ENCODE measurements around the gene THY1. TPM values are rescaled to one million over a fixed set of nuclear protein-coding genes. Genes with fewer than 3 reads are reported as not detected.
"Not testable (repeated sequence)": the region's sequence is repeated elsewhere in the genome, so short reads cannot be mapped to it uniquely, and the experiment has no call there.

Gene THY1
- total RNA-seq, 2 experiments from 2014 or later = not detected

DNA sequence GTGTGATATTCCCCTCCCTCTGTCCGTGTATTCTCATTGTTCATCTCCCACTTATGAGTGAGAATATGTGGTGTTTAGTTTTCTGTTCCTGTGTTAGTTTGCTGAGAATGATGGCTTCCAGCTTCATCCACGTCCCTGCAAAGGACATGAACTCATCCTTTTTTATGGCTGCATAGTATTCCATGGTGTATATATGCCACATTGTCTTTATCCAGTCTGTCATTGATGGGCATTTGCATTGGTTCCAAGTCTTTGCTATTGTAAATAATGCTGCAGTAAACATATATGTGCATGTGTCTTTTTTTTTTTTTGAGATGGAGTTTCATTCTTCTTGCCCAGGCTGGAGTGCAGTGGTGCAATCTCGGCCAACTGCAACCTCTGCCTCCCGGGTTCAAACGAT lies 14.5 kb upstream of the THY1 start:
- H3K36me3 Mint-ChIP-seq (ENCODE audit: low read depth); DNase-seq; H3K27ac Mint-ChIP-seq; ATAC-seq; H3K4me1 Mint-ChIP-seq (ENCODE audit: low read depth); H3K9me3 Mint-ChIP-seq (ENCODE audit: insufficient read depth); POLR2A ChIA-PET; H3K4me3 Mint-ChIP-seq; CTCF ChIA-PET: not testable (repeated sequence)
- H3K27me3 Mint-ChIP-seq (ENCODE audit: low read depth) = peaks cover 35% of the 10 kb centered on the region

DNA sequence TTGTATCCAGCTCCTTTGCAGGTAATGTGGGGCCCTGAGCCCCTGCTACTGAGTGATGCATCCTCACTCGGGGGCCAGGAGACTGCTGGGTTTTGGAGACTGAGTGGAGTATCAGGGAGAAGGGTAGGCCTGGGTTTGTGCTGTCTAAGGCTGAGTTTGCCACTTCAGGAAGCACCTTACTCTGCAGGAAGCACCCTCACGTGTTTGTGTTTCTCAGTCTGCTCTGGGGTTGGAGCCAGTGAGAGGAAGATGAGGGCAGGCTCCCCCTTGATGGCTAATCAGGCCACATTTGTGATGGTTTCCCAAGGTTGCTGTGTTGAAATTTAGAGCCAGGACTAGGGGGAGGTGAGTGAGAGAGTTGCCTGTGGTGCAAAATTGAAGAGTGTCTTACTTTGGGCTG lies 13.7 kb upstream of the THY1 start:
- POLR2A ChIA-PET = no interaction called here
- DNase-seq = no peak

DNA sequence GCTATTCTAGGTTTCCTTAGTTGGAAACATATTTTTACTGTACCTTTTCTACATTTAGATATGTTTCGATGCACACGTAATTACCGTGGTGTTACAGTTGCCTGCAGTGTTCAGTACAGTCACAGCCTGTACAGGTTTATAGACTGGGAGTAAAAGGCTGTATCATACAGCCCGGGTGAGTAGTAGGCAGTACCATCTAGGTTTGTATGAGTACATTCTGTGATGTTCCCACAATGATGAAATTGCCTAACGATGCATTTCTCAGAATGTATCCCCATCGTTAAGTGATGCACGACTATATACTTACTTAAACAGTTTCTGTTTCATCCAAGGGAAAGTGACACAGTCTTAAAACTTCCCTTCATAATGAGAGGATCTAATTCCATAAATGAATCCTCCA lies 13.1 kb upstream of the THY1 start:
- ChIA-PET POLR2A (no interaction called here), CTCF (no interaction called here)
- no peaks in the 10 kb centered on the region for H3K36me3 Mint-ChIP-seq (ENCODE audit: low read depth)
- H3K27ac Mint-ChIP-seq = no peak overlapping the region
- peaks cover 4% of the 10 kb centered on the region for H3K9me3 Mint-ChIP-seq (ENCODE audit: insufficient read depth)
- H3K4me1 Mint-ChIP-seq (ENCODE audit: low read depth) = peaks cover 7% of the 10 kb centered on the region
- ATAC-seq (no peak), DNase-seq (no peak)
- peaks cover 40% of the 10 kb centered on the region for H3K27me3 Mint-ChIP-seq (ENCODE audit: low read depth)
- H3K4me3 Mint-ChIP-seq = no peak overlapping the region

More for the DNA sequence above, 13.7 kb upstream of the THY1 start:
- Mint-ChIP-seq H3K36me3 (ENCODE audit: low read depth) (no peaks in the 10 kb centered on the region), H3K4me3 (no peak overlapping the region), H3K9me3 (ENCODE audit: insufficient read depth) (peaks cover 4% of the 10 kb centered on the region), H3K4me1 (ENCODE audit: low read depth) (peaks cover 10% of the 10 kb centered on the region), H3K27me3 (ENCODE audit: low read depth) (peaks cover 35% of the 10 kb centered on the region), H3K27ac (no peak overlapping the region)
- no peak for ATAC-seq
- CTCF ChIA-PET = no interaction called here

DNA sequence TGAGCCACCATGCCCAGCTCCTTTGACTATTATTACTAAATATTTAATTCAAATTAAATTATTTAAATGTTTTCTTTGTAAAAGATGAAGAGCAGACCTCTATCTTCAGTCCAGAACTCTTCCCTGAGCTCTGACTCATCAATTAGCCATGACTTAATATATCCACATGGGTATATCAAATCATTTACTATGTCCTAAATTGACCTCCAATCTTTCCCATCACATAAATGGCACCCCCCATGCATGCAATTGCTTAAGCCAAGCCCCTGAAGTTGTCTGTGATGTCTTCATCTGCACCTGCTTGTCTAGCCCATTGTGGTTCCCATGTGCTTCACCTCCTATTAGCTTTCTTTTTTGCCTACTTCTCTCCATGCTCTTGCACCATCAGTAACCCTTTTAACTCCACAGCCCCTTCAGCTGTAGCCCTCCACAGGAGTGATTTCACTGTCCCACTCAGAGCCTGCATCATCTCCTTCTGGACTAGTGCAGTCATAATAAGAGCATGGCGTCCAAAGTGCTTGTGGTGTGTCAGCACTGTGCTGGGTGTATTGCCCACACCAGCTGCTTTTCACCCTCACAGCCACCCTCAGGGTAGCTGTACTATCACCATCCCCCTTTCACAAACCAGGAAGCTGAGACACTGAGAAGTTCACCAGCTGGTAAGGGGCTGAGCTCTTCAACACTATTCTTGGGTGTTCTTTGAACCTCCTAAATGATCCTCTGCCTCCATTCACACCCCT lies 11.8 kb upstream of the THY1 start:
- Mint-ChIP-seq H3K27ac (no peak overlapping the region), H3K27me3 (ENCODE audit: low read depth) (peaks cover 38% of the 10 kb centered on the region), H3K9me3 (ENCODE audit: insufficient read depth) (peaks cover 4% of the 10 kb centered on the region), H3K4me1 (ENCODE audit: low read depth) (no peaks in the 10 kb centered on the region), H3K4me3 (no peak overlapping the region), H3K36me3 (ENCODE audit: low read depth) (no peaks in the 10 kb centered on the region)
- DNase-seq (no peak), ATAC-seq (no peak)
- ChIA-PET CTCF (interaction anchor here (1.0 kb wide), 1 partner anchor 79 kb away, joined by 5 read pairs; no protein-coding TSS in a partner anchor), POLR2A (no interaction called here)

DNA sequence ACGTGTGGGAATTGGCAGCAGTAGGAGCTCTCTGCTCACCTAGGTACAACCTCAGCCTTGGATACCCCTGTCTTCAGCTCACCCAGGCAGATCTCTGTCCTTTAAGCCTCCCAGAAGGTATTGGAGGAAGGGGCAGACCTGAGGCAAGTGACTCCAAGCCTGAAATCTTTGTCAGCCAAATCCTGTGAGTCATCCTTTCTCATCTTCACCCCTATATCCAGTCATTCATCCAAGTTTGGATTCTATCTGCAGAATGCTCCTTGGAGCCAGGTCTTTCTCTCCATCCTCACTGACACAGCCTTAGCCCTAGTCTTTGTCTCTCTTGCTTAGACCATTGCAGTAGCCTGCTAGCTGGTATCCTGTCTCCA lies 10.4 kb upstream of the THY1 start:
- DNase-seq (no peak), ATAC-seq (no peak)
- Mint-ChIP-seq H3K36me3 (ENCODE audit: low read depth) (no peaks in the 10 kb centered on the region), H3K4me3 (no peak overlapping the region), H3K27me3 (ENCODE audit: low read depth) (peaks cover 35% of the 10 kb centered on the region), H3K27ac (no peak overlapping the region), H3K4me1 (ENCODE audit: low read depth) (no peaks in the 10 kb centered on the region), H3K9me3 (ENCODE audit: insufficient read depth) (peaks cover 4% of the 10 kb centered on the region)
- ChIA-PET POLR2A (no interaction called here), CTCF (no interaction called here)

DNA sequence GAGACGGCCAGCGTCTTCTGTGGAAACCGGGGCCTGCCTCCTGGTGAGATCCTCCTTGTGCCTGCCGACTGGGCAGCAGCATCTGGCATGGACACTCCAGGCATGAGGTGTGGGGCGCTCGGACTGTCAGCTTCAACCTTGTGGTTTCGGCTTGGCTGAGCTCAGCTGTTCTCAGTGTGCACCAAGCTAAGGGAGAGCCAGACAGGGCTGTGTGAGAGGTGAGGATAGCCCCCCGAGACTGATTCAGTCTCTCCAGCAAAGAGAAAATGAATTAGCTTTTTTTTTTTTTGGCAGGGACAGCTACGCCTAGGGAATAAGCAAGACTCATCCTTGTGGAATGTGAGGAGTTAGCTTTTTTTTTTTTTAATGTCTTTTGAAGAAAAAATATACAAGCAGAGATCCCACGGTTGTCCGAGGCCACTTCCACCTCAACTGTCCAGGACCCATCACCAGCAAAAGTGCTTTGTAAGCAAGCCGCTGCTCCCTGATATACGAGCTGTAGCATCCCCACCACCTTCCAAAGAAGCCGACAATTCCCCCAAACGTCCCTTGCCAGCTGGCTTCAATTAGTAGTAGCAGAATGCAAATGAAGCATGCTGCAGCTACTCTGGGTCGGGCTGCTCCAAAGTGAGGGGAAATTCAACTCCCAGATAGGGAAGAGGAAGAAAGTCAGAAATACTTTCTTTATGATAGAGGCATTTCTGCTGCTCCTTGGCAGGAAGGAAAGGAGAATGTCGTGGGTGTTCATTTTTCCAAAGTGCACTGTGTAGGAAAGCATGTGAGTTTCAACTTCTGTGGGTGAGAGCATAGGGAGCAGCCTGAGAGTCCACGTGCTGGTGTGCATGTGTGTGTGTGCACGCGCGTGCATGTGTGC lies 9.7 kb upstream of the THY1 start:
- H3K27ac Mint-ChIP-seq = no peak overlapping the region
- no peaks in the 10 kb centered on the region for H3K36me3 Mint-ChIP-seq (ENCODE audit: low read depth)
- POLR2A ChIA-PET = no interaction called here
- no peak for ATAC-seq
- H3K9me3 Mint-ChIP-seq (ENCODE audit: insufficient read depth) = peaks cover 4% of the 10 kb centered on the region
- H3K4me1 Mint-ChIP-seq (ENCODE audit: low read depth) = no peaks in the 10 kb centered on the region
- DNase-seq = no peak
- no peak overlapping the region for H3K4me3 Mint-ChIP-seq
- peaks cover 35% of the 10 kb centered on the region for H3K27me3 Mint-ChIP-seq (ENCODE audit: low read depth)
- CTCF ChIA-PET = no interaction called here

DNA sequence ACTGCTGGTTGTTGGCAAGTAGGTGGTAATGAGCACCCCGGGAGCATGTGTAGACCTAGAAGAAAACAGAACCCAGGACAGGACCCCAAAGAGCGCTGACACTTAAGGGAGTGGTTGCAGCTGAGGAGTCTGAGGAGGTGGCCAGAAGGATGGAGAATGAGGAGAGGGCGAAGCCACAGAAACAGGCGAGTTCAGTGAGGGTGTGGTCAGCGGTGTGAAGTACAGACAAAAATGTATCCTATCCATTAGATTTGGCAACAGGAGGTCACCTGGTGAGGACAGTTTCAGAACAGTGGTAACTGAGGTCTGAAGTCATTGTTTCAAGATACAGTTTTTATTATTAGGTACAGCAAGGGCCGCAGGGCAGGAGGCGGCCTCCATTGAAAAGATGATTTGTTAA lies 8.6 kb upstream of the THY1 start:
- ChIA-PET POLR2A (no interaction called here), CTCF (no interaction called here)
- H3K4me3 Mint-ChIP-seq = no peak overlapping the region
- H3K27ac Mint-ChIP-seq = no peak overlapping the region
- ATAC-seq (no peak), DNase-seq (no peak)
- H3K27me3 Mint-ChIP-seq (ENCODE audit: low read depth) = peaks cover 32% of the 10 kb centered on the region
- H3K36me3 Mint-ChIP-seq (ENCODE audit: low read depth) = no peaks in the 10 kb centered on the region
- no peaks in the 10 kb centered on the region for H3K4me1 Mint-ChIP-seq (ENCODE audit: low read depth)
- H3K9me3 Mint-ChIP-seq (ENCODE audit: insufficient read depth) = peaks cover under 1% of the 10 kb centered on the region

DNA sequence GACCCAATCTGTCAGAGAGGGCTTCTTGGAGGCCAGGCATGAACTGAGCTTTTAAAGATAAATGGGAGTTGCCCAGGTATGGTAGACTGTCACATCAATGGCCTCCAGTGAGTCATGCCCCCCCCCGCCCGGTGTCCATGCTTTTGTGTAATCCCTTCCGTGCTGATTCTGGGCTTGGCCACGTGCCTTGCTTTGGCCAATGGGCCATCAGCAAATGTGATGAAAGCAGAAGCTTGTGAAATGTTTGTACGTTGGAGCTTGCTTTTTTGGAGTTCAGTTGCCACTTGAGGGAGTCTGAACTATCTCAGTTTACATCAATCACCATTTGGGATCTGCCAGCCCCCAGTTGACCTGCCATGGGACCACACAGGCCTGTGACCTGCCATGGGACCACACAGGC lies 4.3 kb upstream of the THY1 start:
- ChIA-PET POLR2A (no interaction called here), CTCF (no interaction called here)
- DNase-seq (no peak), ATAC-seq (no peak)
- H3K4me1 Mint-ChIP-seq (ENCODE audit: low read depth) = peaks cover 7% of the 10 kb centered on the region
- H3K27me3 Mint-ChIP-seq (ENCODE audit: low read depth) = peaks cover 36% of the 10 kb centered on the region
- H3K36me3 Mint-ChIP-seq (ENCODE audit: low read depth) = no peaks in the 10 kb centered on the region
- no peaks in the 10 kb centered on the region for H3K9me3 Mint-ChIP-seq (ENCODE audit: insufficient read depth)
- H3K27ac Mint-ChIP-seq = no peak overlapping the region
- no peak overlapping the region for H3K4me3 Mint-ChIP-seq

DNA sequence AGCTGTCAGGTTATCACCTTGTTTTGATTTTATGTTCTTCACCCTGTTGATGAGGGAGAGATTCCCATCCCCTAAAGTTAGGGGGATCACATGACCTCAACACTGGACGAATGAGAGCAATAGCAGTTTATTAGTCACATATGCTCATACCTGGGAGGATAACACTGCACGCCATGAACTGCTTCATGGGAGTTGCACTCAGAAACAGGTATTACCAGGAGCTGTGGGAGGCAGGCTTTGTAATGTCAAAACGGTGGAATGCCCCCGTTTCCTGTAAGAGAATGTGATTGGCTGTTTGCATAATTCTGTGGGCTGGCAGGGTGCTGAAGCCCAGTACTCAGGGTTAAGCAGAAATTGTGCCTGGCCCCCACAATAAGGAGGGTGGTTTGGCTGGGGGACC lies 3.2 kb upstream of the THY1 start:
- ChIA-PET POLR2A (no interaction called here), CTCF (interaction anchor here (1.2 kb wide), 1 partner anchor 49 kb away, joined by 3 read pairs; no protein-coding TSS in a partner anchor)
- no peak overlapping the region for H3K27ac Mint-ChIP-seq
- H3K27me3 Mint-ChIP-seq (ENCODE audit: low read depth) = peaks cover 43% of the 10 kb centered on the region
- H3K4me1 Mint-ChIP-seq (ENCODE audit: low read depth) = peaks cover 12% of the 10 kb centered on the region
- ATAC-seq (no peak), DNase-seq (no peak)
- H3K9me3 Mint-ChIP-seq (ENCODE audit: insufficient read depth) = no peaks in the 10 kb centered on the region
- no peak overlapping the region for H3K4me3 Mint-ChIP-seq
- H3K36me3 Mint-ChIP-seq (ENCODE audit: low read depth) = no peaks in the 10 kb centered on the region

DNA sequence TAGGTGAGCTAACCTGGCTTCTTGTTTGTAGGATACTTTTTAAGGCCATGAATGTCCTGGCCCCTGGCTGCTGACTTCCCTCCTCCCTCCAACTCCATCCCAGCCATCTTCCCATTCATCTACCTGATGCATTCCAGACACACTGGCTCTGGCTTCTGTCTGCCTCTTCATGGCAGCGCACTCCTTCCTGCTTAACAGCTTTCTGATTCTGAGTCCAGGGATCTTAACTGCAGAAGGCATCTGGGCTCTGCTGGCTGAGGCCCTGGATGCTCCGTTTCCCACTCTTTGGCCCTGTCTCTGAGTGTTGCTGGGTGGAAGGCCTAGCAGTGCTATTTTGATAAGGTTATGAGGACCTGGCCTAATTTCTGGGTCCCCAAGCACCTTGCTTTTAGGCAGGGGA lies 1.8 kb upstream of the THY1 start:
- ChIA-PET CTCF (no interaction called here), POLR2A (no interaction called here)
- no peak for DNase-seq
- H3K4me1 Mint-ChIP-seq (ENCODE audit: low read depth) = peaks cover 12% of the 10 kb centered on the region
- H3K27ac Mint-ChIP-seq = no peak overlapping the region
- H3K27me3 Mint-ChIP-seq (ENCODE audit: low read depth) = peaks cover 37% of the 10 kb centered on the region
- no peak overlapping the region for H3K4me3 Mint-ChIP-seq
- ATAC-seq = no peak
- H3K9me3 Mint-ChIP-seq (ENCODE audit: insufficient read depth) = no peaks in the 10 kb centered on the region
- H3K36me3 Mint-ChIP-seq (ENCODE audit: low read depth) = no peaks in the 10 kb centered on the region

DNA sequence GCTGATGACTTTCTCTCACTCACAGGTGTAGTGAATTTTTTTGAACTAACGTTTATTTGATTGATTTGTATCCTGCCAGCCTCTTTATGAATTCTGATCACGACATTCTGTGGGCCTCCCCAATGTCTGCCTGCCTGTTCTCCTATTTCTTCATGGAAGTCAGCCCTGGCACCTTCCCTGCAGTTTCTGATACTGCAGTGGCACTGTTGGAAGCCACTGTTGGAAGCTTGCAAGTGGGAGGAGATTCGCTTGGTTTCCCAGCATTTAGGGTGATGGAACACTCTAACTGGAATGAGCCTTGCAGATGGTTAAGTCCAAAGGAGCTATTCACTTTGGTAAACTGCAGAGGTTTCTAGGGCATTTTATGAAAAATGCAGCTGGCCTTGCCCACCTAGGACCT lies 1.3 kb upstream of the THY1 start:
- Mint-ChIP-seq H3K27ac (no peak overlapping the region), H3K27me3 (ENCODE audit: low read depth) (peaks cover 36% of the 10 kb centered on the region), H3K4me3 (no peak overlapping the region), H3K9me3 (ENCODE audit: insufficient read depth) (no peaks in the 10 kb centered on the region), H3K4me1 (ENCODE audit: low read depth) (peaks cover 12% of the 10 kb centered on the region), H3K36me3 (ENCODE audit: low read depth) (no peaks in the 10 kb centered on the region)
- DNase-seq (no peak), ATAC-seq (no peak)
- ChIA-PET POLR2A (no interaction called here), CTCF (no interaction called here)

DNA sequence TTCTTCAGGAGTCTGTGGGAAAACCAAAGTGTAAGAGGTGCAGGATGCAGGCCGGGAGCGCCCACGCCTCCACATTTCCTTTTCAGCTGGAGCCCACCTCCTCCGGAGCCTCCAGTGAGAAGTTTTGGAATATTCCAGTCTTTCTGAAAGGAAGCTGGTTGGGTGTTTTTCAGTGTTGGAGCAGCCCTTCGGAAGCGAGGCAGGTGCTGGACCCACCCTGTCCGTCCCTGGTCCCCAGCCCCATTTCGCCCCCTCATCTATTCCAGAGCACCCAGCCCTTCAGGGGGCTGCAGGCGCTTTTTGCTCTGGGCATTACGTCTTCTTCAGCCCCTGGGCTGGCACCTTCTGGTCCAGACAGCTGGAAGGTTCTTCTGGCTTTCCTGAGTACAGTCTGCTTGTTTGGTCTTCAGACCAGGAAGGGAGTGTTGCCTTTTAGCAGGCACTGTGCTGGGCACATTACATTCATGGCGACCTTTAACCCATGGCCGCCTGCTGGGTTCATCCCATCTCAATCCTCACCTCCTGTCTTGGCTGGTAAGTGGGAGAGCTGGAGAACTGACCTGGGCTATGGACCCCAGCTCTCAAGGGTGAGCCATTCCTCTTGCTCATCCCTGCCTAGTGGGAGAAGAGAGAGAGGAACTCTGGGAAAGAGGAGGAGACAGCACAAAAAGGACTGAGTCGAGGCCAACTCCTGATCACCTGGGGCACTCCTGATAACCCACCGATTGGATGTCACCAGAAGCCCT lies 710 bp upstream of the THY1 start:
- H3K4me3 Mint-ChIP-seq = no peak overlapping the region
- CTCF ChIA-PET = no interaction called here
- peaks cover 12% of the 10 kb centered on the region for H3K4me1 Mint-ChIP-seq (ENCODE audit: low read depth)
- POLR2A ChIA-PET = no interaction called here
- H3K9me3 Mint-ChIP-seq (ENCODE audit: insufficient read depth) = no peaks in the 10 kb centered on the region
- no peak overlapping the region for H3K27ac Mint-ChIP-seq
- H3K27me3 Mint-ChIP-seq (ENCODE audit: low read depth) = peaks cover 36% of the 10 kb centered on the region
- DNase-seq (no peak), ATAC-seq (no peak)
- H3K36me3 Mint-ChIP-seq (ENCODE audit: low read depth) = no peaks in the 10 kb centered on the region
